Choroid plexus epithelial cell (primary cell): ENCODE data around the gene TOMM22.

ENCODE experiments used
- DNase-seq: peaks from one replicate; pipeline ENCODE4 v3.0.0-alpha.2; 2010; ENCODE audit warnings: low read depth
- H3K4me3 ChIP-seq: 2 replicates; pipeline ENCODE4 v1.5.1; 2011; ENCODE audit warnings: low read depth, mild to moderate bottlenecking, control low read depth, low read length, moderate library complexity
- TF ChIP-seq, protein P1 (sequence below): conservative IDR thresholded peaks from 2 replicates; pipeline ENCODE4 v1.5.1; 2011; ENCODE audit warnings: low read depth, mild to moderate bottlenecking, control low read depth, inconsistent platforms, low read length, moderate library complexity

The TOMM22 gene

DNA sequence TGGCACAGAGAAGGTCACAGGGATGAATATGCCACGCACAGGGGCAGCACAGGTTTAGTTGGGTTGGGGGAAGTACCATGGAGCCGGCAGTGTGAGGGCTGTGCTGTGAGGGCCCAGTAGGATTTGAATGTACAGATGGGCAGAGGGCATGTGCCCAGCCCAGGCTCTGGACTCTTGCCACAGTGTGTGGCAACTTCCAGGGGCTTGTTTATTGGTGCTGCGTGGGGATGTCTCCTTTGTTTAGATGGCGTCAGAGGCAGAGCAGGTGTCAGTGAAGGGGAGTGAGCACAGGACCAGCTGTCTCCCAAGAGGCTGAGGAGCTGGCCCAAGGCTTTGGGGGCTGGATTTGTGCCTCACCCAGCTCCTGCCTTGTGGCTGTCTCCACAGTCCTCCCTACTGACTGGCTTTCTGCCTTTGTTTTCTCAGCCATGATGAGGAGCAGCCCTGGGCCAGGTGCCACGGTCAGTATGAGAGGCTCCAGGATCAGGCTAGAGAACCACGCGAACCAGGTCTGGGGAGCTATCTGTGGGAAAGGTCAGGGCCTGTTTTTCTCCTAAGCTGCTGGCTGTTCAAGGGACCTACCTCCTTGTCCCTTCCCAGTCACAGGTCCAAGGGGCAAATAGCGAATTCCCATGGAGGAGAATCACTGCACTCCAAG is 52.1 kb downstream of the TOMM22 start:
- TF ChIP-seq, protein P1, sequence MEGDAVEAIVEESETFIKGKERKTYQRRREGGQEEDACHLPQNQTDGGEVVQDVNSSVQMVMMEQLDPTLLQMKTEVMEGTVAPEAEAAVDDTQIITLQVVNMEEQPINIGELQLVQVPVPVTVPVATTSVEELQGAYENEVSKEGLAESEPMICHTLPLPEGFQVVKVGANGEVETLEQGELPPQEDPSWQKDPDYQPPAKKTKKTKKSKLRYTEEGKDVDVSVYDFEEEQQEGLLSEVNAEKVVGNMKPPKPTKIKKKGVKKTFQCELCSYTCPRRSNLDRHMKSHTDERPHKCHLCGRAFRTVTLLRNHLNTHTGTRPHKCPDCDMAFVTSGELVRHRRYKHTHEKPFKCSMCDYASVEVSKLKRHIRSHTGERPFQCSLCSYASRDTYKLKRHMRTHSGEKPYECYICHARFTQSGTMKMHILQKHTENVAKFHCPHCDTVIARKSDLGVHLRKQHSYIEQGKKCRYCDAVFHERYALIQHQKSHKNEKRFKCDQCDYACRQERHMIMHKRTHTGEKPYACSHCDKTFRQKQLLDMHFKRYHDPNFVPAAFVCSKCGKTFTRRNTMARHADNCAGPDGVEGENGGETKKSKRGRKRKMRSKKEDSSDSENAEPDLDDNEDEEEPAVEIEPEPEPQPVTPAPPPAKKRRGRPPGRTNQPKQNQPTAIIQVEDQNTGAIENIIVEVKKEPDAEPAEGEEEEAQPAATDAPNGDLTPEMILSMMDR = no peak
- H3K4me3 ChIP-seq = no peak overlapping the region
- no peak for DNase-seq

DNA sequence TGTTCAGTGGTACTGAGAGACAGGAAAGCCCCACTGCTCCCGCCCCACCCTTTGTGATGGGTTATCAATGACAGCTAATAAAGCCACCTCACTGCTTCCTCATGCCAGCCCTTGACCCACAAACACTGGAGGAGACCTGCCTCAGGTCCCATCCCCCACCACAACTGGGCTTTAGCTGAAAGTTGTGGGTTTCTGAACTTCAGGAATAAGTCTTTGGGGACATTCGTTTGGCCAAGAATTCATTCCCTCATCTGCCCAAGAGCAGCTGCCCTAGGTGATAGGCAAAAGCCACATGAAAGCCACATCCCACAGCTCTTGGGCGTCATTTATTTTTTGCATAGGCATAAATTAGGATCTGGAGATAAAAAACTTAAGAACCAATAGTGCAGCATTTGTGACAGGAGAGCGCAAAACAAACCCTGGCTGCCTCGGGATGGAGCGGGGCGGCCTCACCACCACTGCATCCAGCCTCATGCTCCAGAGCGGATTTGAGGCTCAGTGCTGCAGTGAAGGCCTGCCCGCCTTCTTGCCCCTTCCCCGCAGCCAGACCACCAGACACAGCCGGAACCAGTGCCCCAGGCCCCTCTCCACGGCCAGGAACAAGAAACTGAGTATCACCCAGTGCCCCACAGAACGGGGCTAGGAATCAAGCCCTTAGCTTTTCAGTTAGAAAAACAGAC is 52.8 kb downstream of the TOMM22 start:
- TF ChIP-seq, protein P1 = no peak
- H3K4me3 ChIP-seq = no peak overlapping the region
- DNase-seq = no peak
